ENCODE measurements around the gene SPACA7.

Gene SPACA7

DNA sequence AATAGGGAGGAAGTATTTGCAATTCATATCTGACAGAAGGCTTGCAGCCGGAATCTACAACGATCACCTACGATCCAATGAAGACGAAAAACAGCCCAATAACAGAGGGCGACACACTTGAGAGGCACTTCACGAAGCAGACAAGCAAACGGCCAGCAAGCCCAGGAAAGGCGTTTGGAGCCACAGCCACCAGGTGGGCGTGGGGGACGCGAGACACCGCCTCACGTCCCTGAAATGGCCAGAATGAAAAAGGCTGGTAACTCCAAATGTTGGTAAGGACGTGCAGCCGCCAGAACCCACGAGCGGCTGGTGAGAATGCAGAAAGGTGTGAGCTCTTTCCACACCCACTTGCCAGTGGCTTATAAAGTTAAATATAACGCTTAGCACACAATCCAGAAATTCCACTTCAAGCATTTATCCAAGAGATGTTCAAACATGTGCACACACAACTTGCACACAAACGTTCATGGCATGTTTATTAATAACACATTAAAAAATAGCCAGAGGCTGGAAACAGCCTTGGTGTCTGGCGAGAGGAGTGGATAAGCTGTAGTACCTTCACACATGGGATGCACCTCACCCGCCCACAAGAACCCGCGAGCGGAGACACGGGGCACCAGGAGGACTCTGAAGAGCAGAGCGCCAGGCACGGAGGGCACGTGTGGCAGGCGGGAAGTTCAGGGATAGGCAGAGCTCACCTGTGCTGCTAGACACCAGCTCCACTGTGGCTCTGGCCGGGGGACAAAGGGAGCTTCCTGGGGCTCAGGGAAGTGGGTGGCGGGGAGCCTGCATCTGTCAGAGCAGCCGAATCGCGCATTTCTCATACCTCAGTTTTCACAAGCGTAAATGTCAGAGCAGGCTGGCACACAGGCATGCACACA is 89.3 kb downstream of the SPACA7 start:
- DNase-seq (ENCODE audit: low spot score) = no peak

DNA sequence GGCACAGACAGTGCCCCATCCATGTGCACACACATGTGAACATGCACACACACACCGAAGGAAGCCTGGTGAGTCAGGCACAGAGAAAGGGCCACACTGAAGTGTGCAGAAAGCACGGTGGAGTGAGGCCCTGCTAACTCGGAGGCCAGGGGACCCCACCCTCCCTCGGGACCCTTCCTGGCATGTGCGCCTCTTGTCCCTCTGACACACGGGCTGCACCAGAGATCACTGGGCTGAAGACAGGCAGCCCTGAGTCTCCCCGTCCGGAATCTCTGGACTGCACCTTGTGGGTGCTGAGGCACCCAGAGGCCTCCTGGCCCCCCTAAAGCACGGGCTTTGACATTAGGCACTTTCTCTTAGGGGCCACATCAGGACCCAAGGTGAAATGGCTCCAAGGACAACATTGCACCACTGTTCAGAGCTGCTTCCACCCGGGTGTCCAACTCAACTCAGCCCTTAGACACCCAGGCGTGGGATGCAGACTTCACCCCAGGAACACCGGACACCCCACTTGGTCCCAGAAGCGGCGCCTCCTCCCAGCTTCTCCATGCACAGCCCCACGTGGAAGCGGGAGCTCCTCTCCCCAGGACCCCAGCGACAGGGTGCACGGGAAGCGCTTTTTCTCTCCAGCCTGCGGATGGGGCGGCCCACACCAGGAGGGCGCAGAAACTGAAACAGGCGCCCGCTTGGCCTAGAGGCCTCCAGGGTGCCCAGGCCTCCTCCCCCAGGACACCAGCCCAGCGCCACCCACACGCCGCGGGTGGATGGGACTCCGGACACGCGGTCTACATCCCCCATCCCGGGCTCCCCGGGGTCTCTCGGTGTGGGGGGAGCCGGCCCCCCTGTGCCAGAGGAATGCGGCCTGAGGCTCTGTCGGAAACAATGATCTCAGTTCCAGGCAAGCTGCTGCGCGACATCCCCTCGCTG is 90.2 kb downstream of the SPACA7 start:
- no peak for DNase-seq (ENCODE audit: low spot score)

DNA sequence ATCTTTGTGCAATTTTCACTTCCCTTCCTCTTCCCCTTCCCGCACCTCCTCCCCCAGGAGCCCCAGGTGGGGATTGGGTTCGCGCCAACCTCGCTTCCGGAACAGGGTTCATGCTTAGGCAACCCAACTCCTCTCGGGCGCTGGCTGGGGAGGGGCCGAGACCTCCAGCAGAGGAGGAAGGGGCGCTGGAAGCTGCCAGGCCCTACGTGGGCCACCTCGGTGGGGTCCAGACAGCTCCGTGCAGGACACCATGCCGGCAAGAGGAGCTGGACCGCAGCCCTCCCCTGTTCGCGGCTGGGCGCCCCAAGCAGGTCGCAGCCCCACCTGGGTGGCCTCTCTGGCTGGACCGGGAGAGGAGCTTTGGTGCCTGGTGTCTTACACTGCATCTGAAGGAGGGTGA is 91.1 kb downstream of the SPACA7 start:
- no peak for DNase-seq (ENCODE audit: low spot score)

DNA sequence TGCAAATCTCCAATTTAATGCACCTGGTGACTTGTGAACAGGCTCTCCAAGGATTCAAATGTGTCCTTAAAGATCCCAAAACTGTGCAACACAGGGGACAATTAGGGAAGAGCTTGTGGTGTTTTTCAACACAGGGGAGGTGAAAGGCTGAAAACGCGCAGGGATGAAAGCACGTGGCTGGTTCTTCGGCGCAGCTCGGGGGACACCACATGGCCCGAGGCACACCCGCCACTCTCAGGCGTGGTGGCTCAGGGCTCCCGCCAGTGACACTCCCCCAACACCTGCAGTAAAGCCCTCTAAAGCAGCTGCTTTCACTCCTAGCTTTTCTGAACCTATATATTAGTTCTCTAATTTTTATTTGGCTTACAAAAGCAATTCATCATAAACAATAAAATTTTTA is 91.9 kb downstream of the SPACA7 start:
- no peak for DNase-seq (ENCODE audit: low spot score)

DNA sequence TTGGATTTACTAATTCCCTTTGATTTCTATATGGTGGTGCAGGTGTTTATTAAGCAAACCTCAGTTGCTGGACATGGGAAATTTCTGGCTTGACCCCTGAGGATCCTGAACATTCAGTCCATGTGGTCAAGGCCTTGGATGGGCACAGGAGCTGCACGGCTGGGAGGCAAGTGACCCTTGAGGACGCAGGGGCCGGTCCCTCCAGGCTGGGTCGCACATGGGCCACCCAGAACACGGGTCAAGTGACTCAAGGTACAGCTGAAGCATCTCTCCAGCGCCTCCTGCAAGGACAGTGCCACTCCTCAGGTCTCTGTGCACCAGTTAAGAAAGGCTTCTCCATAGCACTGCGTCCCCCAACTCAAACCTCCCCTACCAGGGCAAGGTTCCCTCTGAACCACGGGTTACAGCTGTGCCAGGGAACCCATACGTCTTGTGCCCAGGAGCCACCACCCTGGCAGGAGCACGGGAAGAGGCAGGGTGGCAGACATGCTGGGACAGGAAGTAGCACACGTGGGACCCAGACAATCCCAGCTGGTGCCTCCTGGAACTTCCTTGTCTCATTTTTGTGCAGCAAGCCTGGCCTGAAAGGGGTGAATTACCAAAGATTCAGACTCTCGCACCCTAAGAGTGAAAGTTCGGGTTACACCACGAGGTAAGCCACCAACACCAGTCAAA is 93.1 kb downstream of the SPACA7 start:
- no peak for DNase-seq (ENCODE audit: low spot score)

DNA sequence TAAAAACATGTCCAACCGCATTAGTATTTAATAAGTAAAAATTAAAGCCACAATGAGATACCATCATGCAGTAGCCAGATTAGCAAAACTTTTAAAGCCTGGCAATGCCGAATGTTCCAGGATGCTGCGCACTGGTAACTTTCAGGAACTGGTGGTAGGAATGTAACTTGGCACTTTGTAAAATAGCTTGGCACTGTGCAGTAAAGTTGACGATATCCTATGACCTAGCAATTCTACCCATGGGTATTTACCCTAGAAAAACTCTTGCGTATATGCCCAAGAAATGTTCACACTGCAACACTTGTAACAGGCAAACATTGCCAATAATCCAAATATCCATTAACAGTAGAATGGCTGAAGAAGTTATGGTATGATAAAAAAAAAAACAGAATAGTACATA is 97.7 kb downstream of the SPACA7 start:
- no peak for DNase-seq (ENCODE audit: low spot score)

DNA sequence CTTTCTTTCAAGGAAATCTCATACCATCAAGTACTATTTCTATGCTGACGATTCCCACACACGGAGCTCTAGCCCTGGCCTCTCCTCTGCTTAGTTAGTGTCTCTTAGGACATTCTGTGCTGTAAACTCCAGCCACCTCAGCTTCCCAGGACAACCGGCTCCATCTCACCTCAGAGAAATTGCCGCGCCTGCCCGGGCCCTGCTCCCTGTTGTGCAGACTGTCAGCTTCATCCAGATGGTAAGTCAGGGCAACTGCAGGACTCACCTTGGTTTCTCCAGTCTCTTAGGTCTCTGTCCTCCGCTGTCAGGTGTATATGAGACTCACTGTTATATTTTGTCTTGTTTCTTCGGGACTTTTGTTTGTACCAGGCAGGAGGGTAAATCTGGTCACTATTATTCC is 98.7 kb downstream of the SPACA7 start:
- no peak for DNase-seq (ENCODE audit: low spot score)

DNA sequence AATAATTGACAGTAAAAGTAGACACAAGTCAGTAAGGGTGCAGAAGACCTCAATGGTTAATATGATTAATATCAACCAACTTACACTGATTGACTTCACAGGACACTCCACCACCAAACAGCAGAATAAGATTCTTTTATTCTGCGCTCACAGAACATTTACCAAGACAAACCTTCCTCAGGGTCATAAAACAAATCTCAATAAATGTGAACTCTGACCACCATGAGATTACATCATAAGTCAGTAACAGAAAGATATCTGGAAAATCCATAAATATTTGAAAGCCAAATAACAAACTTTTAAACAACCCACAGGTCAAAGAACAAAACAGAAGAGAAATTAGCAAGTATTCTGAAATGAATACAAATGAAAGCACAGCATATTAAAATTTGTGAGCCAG is 99.7 kb downstream of the SPACA7 start:
- no peak for DNase-seq (ENCODE audit: low spot score)

DNA sequence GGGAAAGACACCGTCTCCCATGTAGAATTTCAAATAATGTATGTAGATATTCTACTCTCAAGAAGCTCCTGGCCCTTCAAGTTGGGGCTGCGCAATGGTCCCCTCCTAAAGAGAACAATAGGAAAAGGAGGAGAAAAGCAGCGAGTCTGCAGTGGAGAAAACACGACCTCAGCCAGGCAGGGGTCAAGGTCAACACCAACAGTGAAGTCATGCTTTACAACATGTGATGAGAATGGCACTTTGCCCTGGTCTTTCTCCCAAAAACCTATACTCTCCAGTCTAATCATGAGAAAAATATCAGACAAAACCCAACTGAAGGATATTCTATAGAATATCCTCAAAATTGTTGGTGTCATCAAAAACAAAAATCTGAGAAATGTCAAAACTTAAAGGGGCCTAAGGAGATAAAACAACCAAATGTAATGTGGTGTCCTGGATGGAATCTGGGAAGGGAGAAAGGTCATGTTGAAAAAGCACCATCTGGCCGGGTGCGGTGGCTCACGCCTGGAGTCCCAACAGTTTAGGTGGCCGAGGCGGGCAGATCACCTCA is 101.0 kb downstream of the SPACA7 start:
- DNase-seq (ENCODE audit: low spot score) = no peak

DNA sequence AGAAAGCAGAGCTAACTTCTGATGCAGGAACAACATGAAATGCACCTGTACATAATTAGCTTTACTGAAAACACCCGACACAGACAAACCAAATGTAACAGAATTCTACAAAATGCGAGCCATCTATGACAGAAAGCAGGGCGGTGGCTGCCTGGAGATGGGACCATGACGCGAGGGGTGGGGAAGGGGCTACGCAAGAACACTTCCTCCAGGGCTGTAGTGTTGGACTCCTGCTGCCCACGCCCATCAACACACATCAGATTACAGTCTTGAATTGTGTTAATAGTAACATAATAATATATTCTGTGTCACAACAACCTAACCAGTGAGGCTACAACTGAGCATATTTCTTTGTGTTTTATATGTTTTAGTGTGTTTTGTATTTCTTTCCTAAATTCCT is 103.2 kb downstream of the SPACA7 start:
- no peak for DNase-seq (ENCODE audit: low spot score)

DNA sequence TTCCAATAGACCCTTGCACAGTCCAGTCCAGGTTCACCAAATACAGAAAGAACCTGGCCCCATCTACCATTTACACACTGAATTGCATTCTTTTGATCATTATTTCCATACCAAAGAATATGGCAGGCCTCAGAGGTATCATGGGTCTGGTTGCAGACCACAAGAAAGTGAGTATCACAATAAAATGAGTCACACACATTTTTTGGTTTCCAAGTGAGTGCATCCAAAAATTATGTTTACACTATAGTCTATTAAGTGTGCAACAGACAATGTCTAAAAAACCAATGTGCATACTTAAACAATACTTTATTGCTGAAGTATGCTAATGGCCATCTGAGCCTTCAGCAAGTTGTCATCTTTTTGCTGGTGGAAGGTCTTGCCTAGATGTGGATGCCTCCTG is 105.3 kb downstream of the SPACA7 start:
- DNase-seq (ENCODE audit: low spot score) = no peak

DNA sequence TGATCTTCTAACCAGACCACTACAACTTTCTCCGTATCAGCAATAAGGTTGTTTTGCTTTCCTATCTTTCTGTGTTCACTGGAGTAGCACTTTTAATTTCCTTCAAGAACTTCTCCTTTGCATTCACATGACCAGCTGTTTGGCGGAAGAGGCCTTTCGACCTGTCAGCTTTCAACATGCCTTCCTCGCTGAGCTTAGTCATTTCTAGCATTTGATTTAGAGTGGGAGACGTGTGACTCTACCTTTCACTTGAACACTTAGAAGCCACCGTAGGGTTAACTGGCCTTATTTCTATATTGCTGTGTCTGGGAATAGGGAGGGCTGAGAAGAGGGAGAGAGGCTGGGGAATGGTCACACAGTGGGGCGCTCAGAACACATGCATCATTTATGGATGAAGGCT is 107.1 kb downstream of the SPACA7 start:
- DNase-seq (ENCODE audit: low spot score) = no peak
